Measurements from ENCODE around the gene DYNC1I1.

The DYNC1I1 gene

GRCh38 chr7:95772298-95772770, at the start of gene DYNC1I1:
Gene DYNC1I1, plus strand, starts transcription at chr7:95772554. Its CDS starts 32,176 bp downstream, at chr7:95804730.
- H3K9me3 ChIP-seq (replicated peaks in 1 of 11): no peaks in the 10 kb centered on the region
- H4K20me1 ChIP-seq: peaks cover 0 to 4% (median 0%) of the 10 kb centered on the region in 11 experiments; a peak in 3 of 22 replicates
- H3K4me3 ChIP-seq: peak within 1 kb of the TSS; percentile 53 to 80 (median 74)
- H3K4me1 ChIP-seq: peaks cover 0 to 41% (median 35%) of the 10 kb centered on the region in 10 experiments; a peak in 17 of 20 replicates
- TF ChIP-seq Cebpa-rat (IDR thresholded peaks at IDR 0.05): no peak
- peak within 1 kb of the TSS; percentile 51 to 80 (median 72); a peak in 21 of 22 replicates for H3K9ac ChIP-seq
- H3K27ac ChIP-seq: peak within 1 kb of the TSS in 10 of 11 experiments; percentile 8 to 71 (median 64); a peak in 17 of 22 replicates
- H3K36me3 ChIP-seq: no peaks in the 10 kb centered on the region
- H3K27me3 ChIP-seq: peaks cover 0 to 9% (median 0%) of the 10 kb centered on the region in 11 experiments; a peak in 1 of 22 replicates
- H3K4me2 ChIP-seq: peak within 1 kb of the TSS; percentile 91 to 99 (median 97)

- no peaks in the 10 kb centered on the region for H3K9me3 ChIP-seq (replicated peaks in 1 of 11)
- H4K20me1 ChIP-seq: no peaks in the 10 kb centered on the region
- H3K36me3 ChIP-seq: no peaks in the 10 kb centered on the region
- TF ChIP-seq Cebpa-rat (IDR thresholded peaks at IDR 0.05): no peak
- H3K4me1 ChIP-seq: no peaks in the 10 kb centered on the region
- H3K4me2 ChIP-seq: no peak overlapping the region
- H3K27ac ChIP-seq: no peak overlapping the region
- no peak overlapping the region for H3K9ac ChIP-seq
- H3K27me3 ChIP-seq: no peaks in the 10 kb centered on the region
- no peak overlapping the region for H3K4me3 ChIP-seq
Observed at GRCh38 chr7:95723583-95724180, 48.7 kb upstream of the DYNC1I1 start.

GRCh38 chr7:95725205-95725604, 47.1 kb upstream of the DYNC1I1 start:
- no peak for TF ChIP-seq Cebpa-rat (IDR thresholded peaks at IDR 0.05)
- Histone ChIP-seq H3K36me3 (no peaks in the 10 kb centered on the region), H3K4me3 (no peak overlapping the region), H4K20me1 (no peaks in the 10 kb centered on the region), H3K4me1 (no peaks in the 10 kb centered on the region), H3K4me2 (no peak overlapping the region), H3K9me3 (replicated peaks in 1 of 11) (no peaks in the 10 kb centered on the region), H3K9ac (no peak overlapping the region), H3K27ac (no peak overlapping the region), H3K27me3 (no peaks in the 10 kb centered on the region)

- Histone ChIP-seq H3K4me3 (no peak overlapping the region), H3K27me3 (no peaks in the 10 kb centered on the region), H3K36me3 (no peaks in the 10 kb centered on the region), H3K9me3 (replicated peaks in 1 of 11) (no peaks in the 10 kb centered on the region), H3K27ac (no peak overlapping the region), H4K20me1 (no peaks in the 10 kb centered on the region), H3K9ac (no peak overlapping the region), H3K4me2 (no peak overlapping the region), H3K4me1 (no peaks in the 10 kb centered on the region)
- no peak for TF ChIP-seq Cebpa-rat (IDR thresholded peaks at IDR 0.05)
Observed at GRCh38 chr7:95730493-95731280, 41.7 kb upstream of the DYNC1I1 start.

- Histone ChIP-seq H3K27ac (no peak overlapping the region), H3K4me2 (no peak overlapping the region), H3K4me1 (no peaks in the 10 kb centered on the region), H4K20me1 (no peaks in the 10 kb centered on the region), H3K36me3 (no peaks in the 10 kb centered on the region), H3K27me3 (no peaks in the 10 kb centered on the region), H3K9me3 (replicated peaks in 1 of 11) (no peaks in the 10 kb centered on the region), H3K4me3 (no peak overlapping the region), H3K9ac (no peak overlapping the region)
- TF ChIP-seq Cebpa-rat (IDR thresholded peaks at IDR 0.05): no peak
Observed at GRCh38 chr7:95736635-95737034, 35.7 kb upstream of the DYNC1I1 start.

GRCh38 chr7:95737828-95738505, 34.4 kb upstream of the DYNC1I1 start:
- Histone ChIP-seq H3K4me2 (no peak overlapping the region), H3K9me3 (replicated peaks in 1 of 11) (no peaks in the 10 kb centered on the region; a peak in 1 of 22 replicates), H3K27me3 (no peaks in the 10 kb centered on the region), H3K9ac (no peak overlapping the region), H4K20me1 (no peaks in the 10 kb centered on the region), H3K4me1 (no peaks in the 10 kb centered on the region), H3K27ac (no peak overlapping the region), H3K4me3 (no peak overlapping the region), H3K36me3 (no peaks in the 10 kb centered on the region)
- no peak for TF ChIP-seq Cebpa-rat (IDR thresholded peaks at IDR 0.05)

- H3K4me3 ChIP-seq: no peak overlapping the region
- H3K4me1 ChIP-seq: peaks cover 0 to 6% (median 3%) of the 10 kb centered on the region in 10 experiments; a peak in 8 of 20 replicates
- H4K20me1 ChIP-seq: no peaks in the 10 kb centered on the region
- no peaks in the 10 kb centered on the region for H3K27me3 ChIP-seq
- H3K4me2 ChIP-seq: no peak overlapping the region; a peak in 1 of 22 replicates
- H3K9ac ChIP-seq: no peak overlapping the region
- H3K27ac ChIP-seq: no peak overlapping the region
- no peak for TF ChIP-seq Cebpa-rat (IDR thresholded peaks at IDR 0.05)
- no peaks in the 10 kb centered on the region for H3K36me3 ChIP-seq
- no peaks in the 10 kb centered on the region for H3K9me3 ChIP-seq (replicated peaks in 1 of 11)
Observed at GRCh38 chr7:95749044-95749443, 23.3 kb upstream of the DYNC1I1 start.

GRCh38 chr7:95749515-95749914, 22.8 kb upstream of the DYNC1I1 start:
- Histone ChIP-seq H3K4me3 (no peak overlapping the region), H3K36me3 (no peaks in the 10 kb centered on the region), H4K20me1 (no peaks in the 10 kb centered on the region), H3K9ac (no peak overlapping the region), H3K27me3 (no peaks in the 10 kb centered on the region), H3K4me2 (peak overlapping the region in 6 of 11 experiments; percentile 7 to 54 (median 25); a peak in 5 of 22 replicates), H3K4me1 (peaks cover 0 to 6% (median 3%) of the 10 kb centered on the region in 10 experiments; a peak in 8 of 20 replicates), H3K9me3 (replicated peaks in 1 of 11) (no peaks in the 10 kb centered on the region), H3K27ac (no peak overlapping the region)
- no peak for TF ChIP-seq Cebpa-rat (IDR thresholded peaks at IDR 0.05)

- Histone ChIP-seq H3K4me3 (no peak overlapping the region), H3K9ac (no peak overlapping the region), H3K27me3 (no peaks in the 10 kb centered on the region), H4K20me1 (no peaks in the 10 kb centered on the region), H3K4me2 (no peak overlapping the region), H3K9me3 (replicated peaks in 1 of 11) (no peaks in the 10 kb centered on the region), H3K4me1 (peaks cover 0 to 6% (median 3%) of the 10 kb centered on the region in 10 experiments; a peak in 8 of 20 replicates), H3K36me3 (no peaks in the 10 kb centered on the region), H3K27ac (no peak overlapping the region)
- TF ChIP-seq Cebpa-rat (IDR thresholded peaks at IDR 0.05): no peak
Observed at GRCh38 chr7:95753440-95753839, 18.9 kb upstream of the DYNC1I1 start.

Measured in BLaER1 treated with 17β-estradiol and CSF1 and Interleukin-3, amounts not matched to agents 10 nM and 100 nM (cell line).